NCI-H460 (cell line): ENCODE data around the gene ACE. TPM values are rescaled to one million over a fixed set of nuclear protein-coding genes. Genes with fewer than 3 reads are reported as not detected.

Experiments
- DNase-seq: peaks from one replicate; pipeline ENCODE4 v3.0.0-alpha.2; 2016; ENCODE audit warnings: low read depth; ENCODE audit errors: extremely low read depth
- total RNA-seq: library from RNA; depleted of rRNA; stranded (reverse); fragments of >200 nt; shearing (Covaris generic); gene quantifications from 2 replicates; pipeline ENCODE4 v1.2.3, GENCODE V29; 2014

Gene ACE
- total RNA-seq, 1 experiment from 2014 or later, result 0.22 TPM

DNA sequence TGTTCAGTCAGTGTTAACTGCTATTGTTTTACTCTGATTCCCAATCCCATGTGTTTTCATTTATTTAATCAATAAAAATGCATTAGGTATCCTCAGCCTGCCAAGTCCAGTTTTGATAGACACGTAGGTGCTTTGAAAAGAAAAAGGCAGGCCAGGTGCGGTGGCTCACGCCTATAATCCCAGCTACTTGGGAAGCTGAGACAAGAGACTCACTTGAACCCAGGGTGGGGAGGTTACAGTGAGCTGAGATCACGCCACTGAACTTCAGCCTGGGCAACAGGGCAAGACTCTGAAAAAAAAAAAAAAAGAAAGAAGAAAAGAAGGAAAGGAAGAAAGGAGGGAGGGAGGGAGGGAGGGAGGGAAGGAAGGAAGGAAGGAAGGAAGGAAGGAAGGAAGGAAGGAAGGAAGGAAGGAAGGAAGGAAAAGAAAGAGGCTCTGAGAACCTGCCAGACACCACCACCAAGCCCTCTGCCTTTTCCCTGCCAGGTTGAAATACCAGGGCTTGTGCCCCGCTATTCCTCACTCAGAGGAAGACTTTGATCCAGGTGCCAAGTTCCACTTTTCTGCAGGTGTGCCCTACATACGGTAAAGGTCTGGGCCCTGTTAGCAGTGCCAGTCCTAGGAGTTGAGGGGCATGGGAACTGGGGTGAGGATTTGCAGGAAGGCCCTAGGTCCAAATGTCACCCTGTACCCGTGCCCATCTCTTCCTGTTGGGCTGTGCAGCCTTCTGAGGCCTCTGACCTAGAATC is 36.2 kb downstream of the ACE start:
- DNase-seq, result no peak

DNA sequence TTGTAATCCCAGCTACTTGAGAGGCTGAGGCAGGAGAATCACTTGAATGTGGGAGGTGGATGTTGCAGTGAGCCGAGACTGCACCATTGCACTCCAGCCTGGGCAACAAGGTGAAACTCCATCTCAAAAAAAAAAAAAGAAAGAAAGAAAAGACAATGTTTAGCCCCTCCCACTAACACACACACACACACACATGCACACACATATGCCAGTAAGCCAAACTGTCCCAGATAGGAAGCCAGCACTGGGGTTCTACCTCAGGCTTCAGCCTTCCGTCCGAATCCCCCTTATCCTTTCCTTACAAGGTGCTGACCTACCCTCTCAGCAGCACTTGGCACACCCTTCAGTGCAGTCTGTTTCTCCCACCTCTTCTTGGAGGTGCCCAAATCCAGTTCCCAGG is 37.6 kb downstream of the ACE start:
- DNase-seq, result no peak

DNA sequence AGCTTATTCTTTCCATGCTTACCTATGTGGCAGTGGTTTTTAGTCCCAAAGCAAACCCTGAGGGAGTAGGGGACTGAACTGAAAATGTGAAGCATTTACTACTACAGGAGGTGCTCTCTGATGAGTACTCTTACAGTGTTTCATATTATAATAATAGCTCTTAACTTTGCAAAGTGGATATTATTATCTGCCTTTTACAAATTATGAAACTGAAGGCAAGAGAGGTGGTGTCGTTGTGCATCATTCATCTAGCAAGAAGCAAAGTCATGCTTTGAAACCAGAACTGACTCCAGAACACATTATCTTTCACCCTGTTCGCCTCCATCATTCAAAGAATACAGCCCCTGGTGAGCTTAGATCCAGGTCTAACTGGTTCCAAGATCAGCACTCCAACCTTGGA is 38.1 kb downstream of the ACE start:
- no peak for DNase-seq

DNA sequence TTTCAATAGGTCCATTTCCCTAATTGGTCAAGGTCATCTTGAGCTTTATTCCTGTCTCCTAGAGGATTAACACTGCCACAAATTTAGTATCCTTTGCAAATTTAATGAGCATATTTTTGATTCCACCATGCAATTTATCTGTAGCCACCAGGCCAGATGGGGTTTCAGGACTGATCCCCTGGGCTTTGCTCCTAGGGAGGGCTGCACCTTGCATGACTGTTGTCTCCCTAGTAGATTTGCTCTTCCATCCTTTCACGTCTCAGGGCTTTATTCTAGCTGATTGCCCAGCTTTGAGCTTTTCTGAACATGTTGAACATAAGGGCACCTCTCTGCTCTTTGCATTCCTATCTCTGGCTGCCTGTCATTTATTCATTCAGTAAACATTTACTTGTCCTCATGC is 38.6 kb downstream of the ACE start:
- DNase-seq, result no peak

DNA sequence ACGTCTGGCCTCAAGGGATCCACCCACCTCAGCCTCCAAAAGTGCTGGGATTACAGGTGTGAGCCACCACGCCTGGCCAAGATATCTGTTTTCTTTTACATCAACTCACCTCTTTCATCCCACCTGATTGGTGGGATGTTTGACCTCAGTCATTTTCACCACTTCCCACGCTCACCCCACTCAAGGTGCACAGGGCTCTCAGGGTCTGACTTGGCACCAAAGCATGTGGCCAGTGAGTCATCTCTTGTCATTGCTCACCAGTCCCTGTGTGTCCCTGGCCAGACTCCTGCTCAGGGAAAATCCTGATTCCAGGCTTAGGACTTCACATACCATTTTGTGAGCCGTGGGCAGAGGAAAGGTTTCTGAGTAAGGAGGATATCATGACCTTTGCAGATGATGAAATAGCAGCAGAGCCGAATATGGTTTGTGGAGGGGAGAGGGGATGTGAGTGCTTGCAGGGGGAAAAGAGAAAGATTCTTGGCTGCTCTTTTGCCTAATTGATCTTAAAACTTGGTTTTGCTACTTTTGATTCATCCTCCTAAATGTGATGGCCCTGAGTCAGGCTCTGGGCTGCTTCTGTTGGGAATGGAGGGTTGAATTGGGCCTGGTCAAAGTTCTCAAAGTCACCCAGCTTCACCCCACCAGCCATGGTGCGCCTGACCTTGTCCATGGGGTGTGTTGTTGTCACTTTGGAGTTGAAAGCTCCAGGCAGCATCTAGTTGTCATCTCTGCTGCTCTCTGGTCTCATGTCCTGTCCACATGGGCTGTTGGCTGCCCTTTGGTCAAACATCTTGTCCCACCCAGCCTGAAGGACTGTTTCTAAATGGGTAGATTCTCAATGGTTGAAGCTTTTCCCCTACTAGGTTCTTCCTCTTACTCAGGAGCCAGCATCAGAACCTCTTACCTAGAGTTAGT is 40.3 kb downstream of the ACE start:
- DNase-seq, result no peak

DNA sequence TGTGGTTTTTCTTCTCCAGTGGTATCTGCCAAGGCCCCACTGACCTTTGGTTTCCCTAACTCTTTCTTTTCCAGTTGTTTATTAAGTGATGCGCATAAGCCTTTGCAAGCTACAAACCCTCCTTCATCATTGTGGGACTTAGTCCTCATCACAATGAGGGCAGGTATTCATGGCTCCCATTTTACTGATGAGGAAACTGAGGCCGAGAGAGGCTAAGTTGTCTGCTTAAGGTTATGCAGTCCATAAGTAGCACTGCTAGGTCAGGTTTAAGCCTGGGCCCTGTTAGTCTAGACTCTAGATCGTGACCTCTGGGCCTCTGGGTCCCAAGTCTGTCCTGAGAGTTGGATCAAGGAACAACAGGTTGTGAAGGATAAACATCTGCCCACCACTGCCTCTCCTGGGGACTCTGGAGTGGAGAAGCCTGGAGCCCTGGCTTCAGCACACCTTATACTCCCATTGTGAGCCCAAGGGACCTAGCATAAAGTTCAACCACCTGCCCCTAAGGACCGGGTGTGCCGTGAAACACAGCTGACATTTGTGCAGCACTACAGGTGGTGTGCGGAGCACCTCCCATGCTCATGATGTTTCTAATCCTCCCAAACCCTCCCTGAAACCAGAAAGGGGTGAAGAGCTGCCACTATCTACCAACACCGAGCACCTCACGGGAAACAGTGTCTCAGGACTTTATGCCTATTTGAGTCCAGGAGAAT is 41.1 kb downstream of the ACE start:
- no peak for DNase-seq

DNA sequence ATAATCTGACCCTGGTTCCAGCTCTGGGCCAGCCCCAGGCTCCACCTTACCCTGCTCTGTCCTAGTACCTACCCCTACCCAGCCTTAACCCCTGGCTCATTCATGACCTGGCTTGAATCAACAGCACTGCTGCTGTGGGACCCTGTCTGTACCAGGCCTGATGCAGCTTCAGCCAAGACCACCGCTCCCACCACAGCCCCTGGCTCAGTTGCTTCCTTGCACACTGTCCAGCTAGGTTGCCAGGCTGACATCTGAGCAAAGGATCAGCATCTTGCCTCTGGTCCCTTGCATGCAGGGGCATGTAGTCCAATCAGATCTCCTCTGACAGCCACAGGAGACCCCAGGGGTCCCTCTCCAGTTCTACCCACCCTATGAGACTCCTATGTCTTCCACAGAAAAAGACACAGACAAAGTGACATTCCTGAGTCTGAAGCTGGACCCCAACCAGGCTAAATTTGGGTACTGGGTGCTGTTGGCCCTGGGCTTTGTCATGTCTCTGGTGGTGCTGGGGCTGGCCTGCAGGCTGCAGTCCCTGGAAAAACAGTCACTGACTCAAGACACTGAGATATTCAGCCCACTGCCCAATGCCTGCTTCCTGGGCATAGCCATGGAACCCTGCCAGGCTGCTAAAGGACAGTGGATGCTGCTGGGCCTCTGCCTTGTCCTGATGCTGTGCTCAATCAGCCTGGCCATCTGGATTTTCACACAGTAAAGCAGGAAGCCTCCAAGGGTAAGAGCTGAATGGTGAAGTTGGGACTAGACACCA is 42.4 kb downstream of the ACE start:
- no peak for DNase-seq

DNA sequence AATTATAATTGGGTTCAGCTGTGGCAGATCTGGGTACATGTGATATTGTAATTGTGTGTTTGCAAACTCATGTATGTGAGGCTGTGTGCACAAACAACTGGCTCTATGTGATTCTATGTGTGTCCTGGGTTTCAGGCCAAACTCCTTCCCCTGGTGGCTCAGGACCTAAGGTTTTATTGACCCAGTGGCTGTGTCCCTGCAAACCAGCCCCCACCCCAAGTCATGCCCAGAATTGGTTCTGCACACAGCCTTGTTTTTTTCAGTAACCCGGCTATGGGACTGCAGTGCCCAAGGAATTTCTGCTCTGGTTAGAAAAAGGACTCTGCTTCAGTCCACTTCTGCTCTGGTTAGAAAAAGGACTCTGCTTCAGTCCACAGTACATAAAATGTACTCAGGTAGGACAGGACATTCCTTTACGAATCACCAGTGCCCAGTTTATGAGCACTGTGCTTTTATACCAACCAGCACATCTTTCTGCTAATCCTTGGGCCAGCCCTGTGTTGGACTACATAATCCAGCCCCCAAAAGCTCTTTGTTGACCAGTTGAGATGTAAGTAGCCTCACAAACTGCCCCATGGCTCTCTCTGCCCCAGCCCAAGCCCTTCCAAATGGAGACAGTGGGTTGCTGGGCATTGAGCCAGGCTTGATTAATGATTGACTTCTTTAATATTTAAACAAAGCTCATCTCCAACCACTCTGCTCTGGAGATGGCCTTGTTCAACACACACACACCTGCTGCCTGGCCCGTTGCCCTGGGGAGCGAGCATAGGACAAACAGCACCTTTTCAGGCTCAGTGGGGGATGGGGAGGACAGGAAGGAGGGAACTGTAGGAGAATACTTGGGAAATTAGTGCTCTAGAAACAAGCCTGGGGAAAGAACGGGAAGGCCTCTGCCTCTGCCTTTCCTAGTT is 43.4 kb downstream of the ACE start:
- DNase-seq, result no peak

DNA sequence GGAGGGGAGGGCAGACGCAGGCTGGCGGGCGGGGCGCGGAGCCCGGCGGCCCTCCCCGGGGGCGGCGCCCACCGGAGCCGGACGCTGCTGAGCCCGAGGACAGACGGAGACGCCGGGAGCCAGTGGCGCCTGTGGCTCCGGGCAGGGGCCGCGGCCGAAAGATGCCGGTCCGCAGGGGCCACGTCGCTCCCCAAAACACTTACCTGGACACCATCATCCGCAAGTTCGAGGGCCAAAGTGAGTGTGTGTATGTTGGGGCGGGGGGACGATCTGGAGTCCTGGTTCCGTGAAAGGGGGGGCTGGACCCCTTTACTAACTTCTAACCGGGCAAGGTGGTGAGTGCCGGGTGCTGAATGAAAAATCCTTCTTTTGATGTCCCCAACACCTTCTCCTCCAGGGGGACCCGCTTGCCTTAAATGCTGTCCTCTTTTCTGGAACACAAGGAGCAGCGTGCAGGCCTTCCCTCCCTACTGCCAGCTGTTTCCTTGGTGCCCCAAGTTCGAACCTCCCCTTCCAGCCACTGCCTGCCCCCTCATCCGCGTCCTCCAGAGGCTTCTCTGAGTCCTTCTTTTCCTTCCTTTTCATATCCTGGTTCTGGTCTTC is 46.5 kb downstream of the ACE start, which contains the start of gene KCNH6:
Gene KCNH6 (plus strand): TSS at position 106 of the 603 bp plus-strand sequence. CDS start 56 bp downstream, at position 162.
- DNase-seq, result no peak

DNA sequence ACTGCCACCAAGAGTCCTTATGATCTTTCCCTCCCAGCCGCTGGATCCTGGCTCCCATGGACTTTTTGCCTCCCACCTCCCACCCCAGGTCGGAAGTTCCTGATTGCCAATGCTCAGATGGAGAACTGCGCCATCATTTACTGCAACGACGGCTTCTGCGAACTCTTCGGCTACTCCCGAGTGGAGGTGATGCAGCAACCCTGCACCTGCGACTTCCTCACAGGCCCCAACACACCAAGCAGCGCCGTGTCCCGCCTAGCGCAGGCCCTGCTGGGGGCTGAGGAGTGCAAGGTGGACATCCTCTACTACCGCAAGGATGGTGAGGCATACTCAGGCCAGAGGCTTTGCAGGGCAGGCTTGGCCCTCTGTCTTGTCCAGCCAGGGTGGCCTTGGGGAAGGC is 47.2 kb downstream of the ACE start:
- no peak for DNase-seq

DNA sequence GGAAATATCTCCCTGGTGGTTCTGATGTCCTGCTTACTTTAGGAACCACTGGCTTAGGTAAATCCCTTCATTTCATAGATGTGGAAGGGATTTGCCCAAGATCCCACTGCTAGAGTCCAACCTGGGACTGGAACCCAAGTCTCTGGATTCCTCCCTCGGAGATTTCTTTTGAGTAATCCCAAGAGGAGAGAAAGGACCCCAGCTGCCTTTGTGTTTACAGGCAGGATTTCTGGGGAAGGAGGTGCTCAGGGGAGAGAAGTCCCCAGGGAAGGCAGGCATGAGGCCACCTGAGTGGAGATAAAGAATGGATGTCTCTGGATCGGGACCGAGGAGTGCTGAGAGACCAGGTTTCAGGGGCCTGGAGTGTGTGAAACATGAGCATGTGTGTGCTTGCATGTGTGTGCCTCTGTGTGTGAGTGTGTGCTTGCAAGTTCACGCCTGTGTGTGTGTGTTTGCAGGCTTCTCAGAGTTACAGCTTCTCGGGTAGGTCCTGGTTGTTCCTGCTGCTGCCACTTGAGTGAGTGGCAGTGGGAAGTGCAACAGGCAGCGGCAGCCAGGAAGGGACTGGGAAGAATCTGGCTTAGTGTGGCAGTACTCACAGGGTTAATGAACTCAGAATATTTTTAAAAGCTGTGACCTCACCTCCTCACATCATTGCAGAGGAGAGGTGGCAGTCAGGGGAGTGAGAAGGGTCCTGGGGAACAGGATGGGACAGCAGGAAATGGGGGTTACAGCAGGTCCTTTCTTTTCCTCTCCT is 48.5 kb downstream of the ACE start:
- no peak for DNase-seq

DNA sequence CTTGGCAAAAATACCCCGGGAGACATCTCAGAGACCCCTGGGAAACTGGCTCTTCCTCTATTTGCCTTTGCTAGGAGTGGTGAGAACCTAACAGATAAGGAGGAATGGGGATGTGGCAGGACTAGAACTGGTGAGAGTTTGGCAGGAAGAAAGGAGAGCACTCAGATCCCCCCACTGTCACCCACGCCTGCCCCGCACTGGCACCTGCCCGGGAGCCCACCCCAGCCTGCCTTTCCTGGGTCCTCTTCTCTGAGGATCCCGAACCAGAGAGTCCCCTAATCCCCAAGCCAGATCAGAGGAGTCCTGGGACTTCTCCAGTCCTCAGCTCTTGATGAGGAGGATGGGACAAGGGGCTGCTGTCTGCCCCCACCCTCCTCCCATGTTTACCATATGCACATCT is 50.0 kb downstream of the ACE start:
- no peak for DNase-seq

DNA sequence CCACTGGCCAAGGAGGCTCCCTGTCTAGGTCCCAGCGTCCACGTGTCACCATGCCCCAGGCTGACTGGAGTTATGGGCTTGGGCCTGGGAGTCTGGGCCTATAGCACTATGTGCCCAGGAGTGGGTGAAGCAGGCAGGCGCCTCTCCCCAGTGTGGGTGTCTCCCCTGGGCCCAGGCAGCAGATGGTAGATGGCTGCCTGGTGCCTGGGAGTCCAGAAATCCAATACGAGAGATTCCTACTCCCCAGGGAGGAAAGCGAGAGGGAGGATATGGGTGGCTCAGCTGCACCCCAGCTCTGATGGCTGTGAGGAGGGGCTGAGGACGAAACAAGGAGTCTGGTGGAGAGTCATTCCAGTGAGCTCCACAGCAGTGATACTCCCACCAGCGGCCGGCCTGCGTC is 51.3 kb downstream of the ACE start:
- no peak for DNase-seq

DNA sequence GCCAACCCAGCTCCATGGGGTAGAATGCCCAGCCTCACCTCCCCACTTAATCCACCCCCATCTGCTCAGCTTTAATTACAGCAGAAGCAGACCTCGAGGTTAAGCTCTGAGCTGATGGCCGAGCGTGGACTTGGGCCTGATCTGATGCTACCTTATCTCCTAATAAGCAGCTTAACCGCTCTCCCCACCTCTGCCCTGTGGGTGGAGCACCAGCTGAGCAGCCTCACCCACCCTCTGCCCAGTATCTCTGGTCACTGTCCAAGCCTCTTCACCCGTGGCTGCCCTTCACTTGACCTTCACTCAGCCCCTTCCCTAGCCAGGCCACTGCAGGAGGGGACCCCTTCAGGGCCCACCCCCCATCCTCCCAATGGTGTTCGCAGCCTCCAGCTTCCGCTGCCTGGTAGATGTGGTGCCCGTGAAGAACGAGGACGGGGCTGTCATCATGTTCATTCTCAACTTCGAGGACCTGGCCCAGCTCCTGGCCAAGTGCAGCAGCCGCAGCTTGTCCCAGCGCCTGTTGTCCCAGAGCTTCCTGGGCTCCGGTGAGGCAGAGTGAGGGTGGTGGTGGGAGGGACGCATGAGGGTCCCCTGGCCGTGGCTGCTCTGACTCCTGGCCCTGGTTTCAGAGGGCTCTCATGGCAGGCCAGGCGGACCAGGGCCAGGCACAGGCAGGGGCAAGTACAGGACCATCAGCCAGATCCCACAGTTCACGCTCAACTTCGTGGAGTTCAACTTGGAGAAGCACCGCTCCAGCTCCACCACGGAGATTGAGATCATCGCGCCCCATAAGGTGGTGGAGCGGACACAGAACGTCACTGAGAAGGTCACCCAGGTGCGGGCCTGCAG is 53.1 kb downstream of the ACE start:
- no peak for DNase-seq

DNA sequence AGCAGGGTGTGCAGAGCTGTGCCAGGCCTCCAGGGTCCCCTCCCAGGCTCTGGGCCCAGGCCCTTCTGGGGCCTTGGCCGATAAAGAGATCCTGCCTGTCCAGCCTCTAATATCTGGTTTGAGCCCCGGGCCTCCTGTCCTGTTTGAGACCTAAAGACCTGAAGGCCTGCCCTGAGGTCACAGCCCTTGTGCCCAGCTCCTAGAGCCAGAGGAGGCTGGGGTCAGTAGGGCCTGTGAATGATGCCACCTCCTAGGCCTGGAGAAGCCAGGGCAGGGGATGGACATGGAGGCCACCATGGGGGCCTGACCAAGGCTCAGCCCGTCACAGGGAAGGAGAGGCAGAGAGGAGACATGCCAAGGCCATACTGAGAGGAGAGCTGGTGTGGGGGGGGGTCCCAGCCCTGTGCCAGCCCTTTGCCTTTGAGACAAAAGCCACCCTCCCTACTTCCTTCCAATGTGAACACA is 53.7 kb downstream of the ACE start:
- DNase-seq, result no peak

DNA sequence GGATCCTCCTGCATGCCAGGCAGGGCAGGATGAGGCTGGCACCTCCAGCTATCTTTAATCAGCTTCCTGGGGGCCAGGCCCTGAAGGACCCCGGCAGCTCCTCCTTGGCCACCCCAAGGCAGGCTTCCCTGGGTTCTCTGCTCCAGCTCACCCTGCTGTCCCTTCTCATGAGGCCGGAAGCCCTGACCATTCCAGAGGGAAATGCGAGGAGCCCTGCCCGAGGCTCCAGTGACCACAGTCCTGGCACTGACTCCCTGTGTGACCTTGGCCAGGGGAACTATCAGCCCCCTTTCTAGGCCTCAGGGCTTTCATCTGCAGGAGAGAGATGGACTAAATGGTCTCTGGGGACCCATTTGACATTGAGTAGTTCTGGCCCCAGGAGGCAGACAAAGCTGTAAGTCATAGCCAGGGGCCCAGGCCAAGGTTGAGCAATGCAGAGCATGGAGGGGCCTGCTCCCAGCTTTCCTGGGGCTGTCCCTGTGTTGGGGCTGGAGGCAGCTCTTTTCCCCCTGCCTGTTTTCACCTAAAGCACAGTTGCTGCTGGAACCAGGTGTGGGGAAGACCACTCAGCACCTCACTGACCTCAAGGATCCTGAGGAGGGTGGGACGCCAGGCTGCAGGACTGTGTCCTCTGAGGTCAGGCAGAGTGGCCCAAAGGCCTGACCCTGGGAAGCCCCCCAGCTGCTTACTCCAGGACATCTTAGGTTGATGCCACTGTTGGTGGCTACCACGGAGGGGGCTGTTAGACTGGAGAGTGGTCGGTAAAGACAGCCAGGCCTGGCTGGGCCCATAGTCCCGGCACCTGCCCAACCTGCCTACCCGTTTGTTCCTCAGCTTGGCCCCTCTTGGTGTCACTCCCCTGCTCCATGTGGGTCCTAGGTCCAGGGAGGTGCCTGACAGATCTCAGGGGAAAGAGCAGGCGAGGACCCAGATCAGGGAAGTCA is 54.4 kb downstream of the ACE start:
- DNase-seq, result no peak
